Measurements from ENCODE around the gene TMEM138. TPM values are rescaled to one million over a fixed set of nuclear protein-coding genes. Genes with fewer than 3 reads are reported as not detected.

TMEM138 gene
- total and polyA plus RNA-seq, 3 experiments from 2014 or later: 54.3 to 75.1 (median 74.4) TPM

GRCh38 chr11:61417670-61418069 is 55.5 kb downstream of the TMEM138 start:
- H3K4me1 ChIP-seq (ENCODE audit: insufficient read depth, low read length): no peaks in the 10 kb centered on the region
- no peak overlapping the region for H3K4me3 ChIP-seq (ENCODE audit: low read length)
- Mint-ChIP-seq H3K9me3 (no peaks in the 10 kb centered on the region), H3K4me3 (no peak overlapping the region), H3K4me1 (peaks cover 42 to 59% (median 50%) of the 10 kb centered on the region in 3 donors), H3K27ac (peak overlapping the region in 7 of 8 donors; percentile 13 to 86 (median 38)), H3K36me3 (peaks cover 9 to 97% (median 21%) of the 10 kb centered on the region in 3 donors), H3K27me3 (no peaks in the 10 kb centered on the region)
- POLR2A ChIA-PET: no interaction called here
- no peak overlapping the region for H3K27ac ChIP-seq (ENCODE audit: low read depth, low read length)
- H3K9me3 ChIP-seq (ENCODE audit: low read length): no peaks in the 10 kb centered on the region
- peaks cover 65% of the 10 kb centered on the region for H3K36me3 ChIP-seq (ENCODE audit: insufficient read depth, low read length)
- no peak for DNase-seq
- no peaks in the 10 kb centered on the region for H3K27me3 ChIP-seq (ENCODE audit: insufficient read depth, low read length, poor library complexity, severe bottlenecking)
- CTCF ChIA-PET: no interaction called here

DNA sequence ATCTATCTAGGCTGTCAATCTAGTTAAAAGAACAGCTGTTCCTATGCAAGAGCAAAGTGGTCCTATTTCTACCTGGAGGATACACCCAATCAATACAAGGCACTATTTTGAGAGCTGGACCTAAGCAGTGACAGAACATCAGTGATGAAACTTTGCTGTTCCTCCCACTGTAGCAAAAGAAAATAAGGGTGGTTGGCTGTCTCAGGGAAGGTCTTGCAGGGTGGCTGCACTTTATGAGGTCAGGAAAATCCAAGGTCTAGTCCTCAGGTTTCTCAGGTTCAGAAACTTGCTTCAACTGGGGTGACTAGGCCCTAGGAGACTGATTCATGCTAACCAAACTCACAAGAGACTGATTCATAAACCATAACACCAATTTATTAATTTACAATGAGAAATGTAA is 56.0 kb downstream of the TMEM138 start:
- DNase-seq: no peak
- no peaks in the 10 kb centered on the region for H3K4me1 ChIP-seq (ENCODE audit: insufficient read depth, low read length)
- no peak overlapping the region for H3K4me3 ChIP-seq (ENCODE audit: low read length)
- H3K9me3 ChIP-seq (ENCODE audit: low read length): no peaks in the 10 kb centered on the region
- CTCF ChIA-PET: no interaction called here
- Mint-ChIP-seq H3K4me1 (peaks cover 42 to 61% (median 52%) of the 10 kb centered on the region in 3 donors), H3K9me3 (no peaks in the 10 kb centered on the region), H3K27ac (peak overlapping the region in 6 of 8 donors; percentile 13 to 86 (median 40)), H3K36me3 (peaks cover 9 to 94% (median 22%) of the 10 kb centered on the region in 3 donors), H3K27me3 (no peaks in the 10 kb centered on the region), H3K4me3 (no peak overlapping the region)
- POLR2A ChIA-PET: no interaction called here
- H3K36me3 ChIP-seq (ENCODE audit: insufficient read depth, low read length): peaks cover 61% of the 10 kb centered on the region
- H3K27ac ChIP-seq (ENCODE audit: low read depth, low read length): no peak overlapping the region
- H3K27me3 ChIP-seq (ENCODE audit: insufficient read depth, low read length, poor library complexity, severe bottlenecking): no peaks in the 10 kb centered on the region

Other genes with a start within 250 kb of the TMEM138 start
- 10 to 100 TPM in 1 of 2 experiments, 1 to 10 TPM in 1; 8.4 to 10.3 TPM for gene VPS37C, start 200.9 kb upstream of the TMEM138 start, total RNA-seq
- gene VPS37C, start 200.9 kb upstream of the TMEM138 start, polyA plus RNA-seq: 1.3 TPM
- not detected for gene PGA3, start 158.9 kb upstream of the TMEM138 start, total RNA-seq
- not detected for gene PGA3, start 158.9 kb upstream of the TMEM138 start, polyA plus RNA-seq
- not detected for gene PGA4, start 140.0 kb upstream of the TMEM138 start, total RNA-seq
- gene PGA4, start 140.0 kb upstream of the TMEM138 start, polyA plus RNA-seq: not detected
- not detected for gene PGA5, start 121.2 kb upstream of the TMEM138 start, total RNA-seq
- gene PGA5, start 121.2 kb upstream of the TMEM138 start, polyA plus RNA-seq: not detected
- gene VWCE, start 67.1 kb upstream of the TMEM138 start, total RNA-seq: 10 to 100 TPM; 11.3 to 12.4 TPM
- not detected for gene VWCE, start 67.1 kb upstream of the TMEM138 start, polyA plus RNA-seq
- 100 to 1,000 TPM; 302 to 307 TPM for gene DDB1, start 29.3 kb upstream of the TMEM138 start, total RNA-seq
- 120 TPM for gene DDB1, start 29.3 kb upstream of the TMEM138 start, polyA plus RNA-seq
- 10 to 100 TPM; 66.8 to 72.4 TPM for gene TKFC, start 29.1 kb upstream of the TMEM138 start, total RNA-seq
- 31.8 TPM for gene TKFC, start 29.1 kb upstream of the TMEM138 start, polyA plus RNA-seq
- 10 to 100 TPM; 53.0 to 53.7 TPM for gene CYB561A3, start 492 bp upstream of the TMEM138 start, total RNA-seq
- gene CYB561A3, start 492 bp upstream of the TMEM138 start, polyA plus RNA-seq: 62.1 TPM
- 10 to 100 TPM; 16.8 to 17.5 TPM for gene TMEM216, start 30.2 kb downstream of the TMEM138 start, total RNA-seq
- 53.2 TPM for gene TMEM216, start 30.2 kb downstream of the TMEM138 start, polyA plus RNA-seq
- 100 to 1,000 TPM; 128 to 140 TPM for gene CPSF7, start 67.6 kb downstream of the TMEM138 start, total RNA-seq
- 32.9 TPM for gene CPSF7, start 67.6 kb downstream of the TMEM138 start, polyA plus RNA-seq
- gene SDHAF2, start 67.8 kb downstream of the TMEM138 start, total RNA-seq: 10 to 100 TPM; 48.8 to 49.2 TPM
- 101 TPM for gene SDHAF2, start 67.8 kb downstream of the TMEM138 start, polyA plus RNA-seq
- not detected for gene LRRC10B, start 146.4 kb downstream of the TMEM138 start, total RNA-seq
- not detected for gene LRRC10B, start 146.4 kb downstream of the TMEM138 start, polyA plus RNA-seq
- gene SYT7, start 218.7 kb downstream of the TMEM138 start, total RNA-seq: not detected
- not detected for gene SYT7, start 218.7 kb downstream of the TMEM138 start, polyA plus RNA-seq

All from CD8-positive, alpha-beta memory T cell (primary cell).